ENCODE measurements around the gene GALNT9.

- TF ChIP-seq CTCF (IDR thresholded peaks at IDR 0.05) (no peak), POLR2A (IDR thresholded peaks at IDR 0.05) (no peak)
Observed at GRCh38 chr12:132281038-132281437, 48.4 kb downstream of the GALNT9 start.
